HG03565 (cell line): ENCODE results near the gene EXOC6B.

Source experiments
- ATAC-seq: cut with Tn5 transposase; IDR thresholded peaks from one replicate; pipeline ENCODE4 v1.9.1; 2021; ENCODE audit warnings: mild to moderate bottlenecking, moderate library complexity; ENCODE audit not compliant: unreplicated experiment

The EXOC6B gene

DNA sequence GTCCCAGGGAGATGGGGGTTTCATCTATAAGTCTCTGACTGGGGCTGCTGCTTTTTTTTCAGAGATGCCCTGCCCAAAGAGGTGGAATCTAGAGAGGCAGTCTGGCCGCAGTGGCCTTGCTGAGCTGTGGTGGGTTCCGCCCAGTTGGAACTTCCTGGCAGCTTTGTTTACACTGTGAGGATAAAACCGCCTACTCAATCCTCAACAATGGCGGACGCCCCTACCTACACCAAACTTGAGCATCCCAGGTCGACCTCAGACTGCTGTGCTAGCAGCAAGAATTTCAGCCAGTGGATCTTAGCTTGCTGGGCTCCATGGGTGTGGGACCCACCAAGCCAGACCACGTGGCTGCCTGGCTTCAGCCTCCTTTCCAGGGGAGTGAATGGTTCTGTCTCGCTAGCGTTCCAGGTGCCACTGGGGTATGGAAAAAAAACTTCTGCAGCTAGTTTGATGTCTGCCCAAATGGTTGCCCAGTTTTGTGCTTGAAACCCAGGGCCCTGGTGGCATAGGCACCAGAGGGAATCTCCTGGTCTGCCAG is 525.6 kb downstream of the EXOC6B start:
- no peak for ATAC-seq

DNA sequence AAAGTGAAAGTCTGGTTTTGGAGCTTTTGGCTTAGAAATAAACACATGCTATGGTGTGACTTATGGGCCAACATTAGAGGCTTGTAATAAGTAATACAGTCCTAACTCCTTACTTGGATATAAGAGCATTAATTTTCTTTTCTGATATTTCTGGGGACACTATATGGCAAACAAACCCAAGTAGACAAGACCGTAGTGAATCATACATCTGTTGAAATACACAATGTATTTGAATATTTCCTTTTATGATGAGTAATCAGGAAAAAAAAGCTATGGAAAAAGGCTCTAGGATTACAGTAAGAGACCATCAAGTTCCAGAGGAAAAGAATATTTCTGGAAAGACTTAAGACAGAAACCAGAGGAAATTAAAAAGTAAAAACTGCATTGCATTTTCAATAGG is 532.2 kb downstream of the EXOC6B start:
- no peak for ATAC-seq

DNA sequence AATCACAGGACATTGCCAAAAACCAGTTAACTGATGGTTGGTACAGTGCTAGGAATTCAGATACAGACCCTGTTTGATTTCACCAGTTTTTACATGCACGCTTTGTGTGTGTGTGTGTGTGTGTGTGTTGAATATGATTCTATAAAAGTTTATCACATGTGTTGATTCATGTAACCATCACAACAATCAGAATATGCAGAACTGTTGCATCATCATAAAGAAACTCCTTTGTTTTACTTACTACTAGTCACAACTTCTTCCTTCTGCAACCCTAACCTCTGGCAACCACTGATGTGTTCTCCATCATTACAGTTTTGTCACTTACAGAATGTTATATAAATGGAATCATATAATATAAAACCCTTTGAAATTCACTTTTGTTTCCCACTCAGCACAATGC is 533.4 kb downstream of the EXOC6B start:
- ATAC-seq: no peak

DNA sequence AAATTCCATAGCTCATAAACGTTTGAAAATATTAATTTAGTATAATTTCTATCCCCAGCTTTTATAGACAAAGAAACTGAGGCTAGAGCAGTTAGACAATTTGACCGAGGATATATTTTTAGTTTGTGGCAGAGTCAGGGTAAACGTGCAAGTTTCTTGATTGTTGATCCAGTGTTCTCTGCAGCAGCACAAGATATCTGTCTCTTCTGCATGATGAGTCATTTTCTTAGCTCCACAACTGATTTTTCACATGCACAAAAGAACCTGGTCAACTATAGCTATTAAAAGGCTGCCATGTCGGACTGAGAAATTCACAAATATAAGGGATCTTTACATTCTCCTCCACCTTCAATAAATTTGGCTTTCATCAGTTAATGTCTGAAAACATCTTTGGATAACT is 534.8 kb downstream of the EXOC6B start:
- ATAC-seq: no peak

DNA sequence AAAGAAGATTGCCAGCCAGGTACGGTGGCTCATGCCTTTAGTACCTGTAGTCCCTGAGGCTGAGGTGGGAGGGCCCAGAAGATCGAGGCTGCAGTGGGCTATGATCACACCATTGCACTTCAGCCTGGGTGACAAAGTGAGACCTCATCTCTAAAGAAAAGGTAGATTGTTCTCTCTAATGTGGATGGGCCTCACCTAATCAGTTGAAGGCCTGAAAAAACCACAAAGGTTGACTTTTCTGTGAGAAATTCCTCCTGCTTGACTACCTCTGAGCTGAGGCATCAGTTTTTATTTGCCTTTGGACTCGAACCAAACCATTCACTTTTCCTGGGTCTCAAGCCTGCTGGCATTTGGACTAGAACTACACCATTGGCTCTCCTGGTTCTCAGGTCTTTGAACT is 536.1 kb downstream of the EXOC6B start:
- ATAC-seq: no peak

DNA sequence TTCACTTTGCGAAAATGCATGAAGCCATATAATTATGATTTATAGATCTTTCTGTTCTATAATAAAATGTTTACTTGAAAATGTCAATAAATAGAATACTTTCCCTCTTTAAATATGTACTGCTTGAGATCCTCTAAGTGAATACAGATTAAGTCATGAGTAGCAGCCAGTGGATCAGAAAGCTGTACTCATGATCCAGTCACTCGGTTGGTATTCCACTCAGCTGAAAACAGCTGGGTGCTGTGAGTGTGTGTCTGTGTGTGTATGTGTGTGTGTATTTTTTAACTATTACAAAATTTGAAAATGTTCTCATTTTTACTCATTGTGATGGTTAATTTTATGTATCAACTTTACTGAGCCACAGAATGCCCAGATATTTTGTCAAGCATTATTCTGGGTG is 536.5 kb downstream of the EXOC6B start:
- no peak for ATAC-seq

DNA sequence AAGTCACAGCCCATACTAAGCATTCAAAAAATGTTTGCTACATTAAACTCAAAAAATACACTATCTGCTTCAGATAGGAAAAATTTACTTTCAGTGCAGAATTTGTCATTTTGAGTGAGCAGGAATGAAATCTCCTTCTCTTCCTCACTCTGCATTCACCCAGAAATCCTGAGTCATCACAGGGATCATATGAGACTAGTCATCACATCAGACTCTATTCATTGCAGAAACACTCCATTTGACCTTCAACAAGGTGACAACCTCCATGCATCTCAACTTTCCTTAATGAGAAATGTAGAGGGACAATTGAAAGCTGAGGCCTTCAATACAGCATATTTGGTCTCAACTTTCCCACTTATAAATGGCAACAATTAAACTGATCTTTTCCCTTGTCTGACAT is 547.8 kb downstream of the EXOC6B start:
- ATAC-seq: no peak

DNA sequence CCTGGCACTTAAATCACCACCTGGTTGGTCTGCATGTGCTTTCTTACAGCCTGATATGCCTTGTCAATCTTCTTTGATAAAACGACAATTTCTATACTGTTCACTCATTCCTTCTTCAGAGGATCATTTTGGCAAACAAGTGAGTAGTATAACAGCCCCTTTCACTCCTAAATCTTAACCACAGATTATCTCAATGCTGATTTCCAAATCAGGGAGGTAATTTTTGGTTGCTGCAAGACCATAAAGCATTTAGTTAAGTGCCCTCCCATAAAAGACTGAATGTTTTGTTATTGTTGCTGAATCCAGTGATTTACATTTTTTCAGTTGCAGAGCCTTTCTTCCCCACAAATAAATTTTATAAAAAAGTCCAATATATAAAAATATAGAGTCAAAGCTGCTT is 549.0 kb downstream of the EXOC6B start:
- ATAC-seq: no peak

DNA sequence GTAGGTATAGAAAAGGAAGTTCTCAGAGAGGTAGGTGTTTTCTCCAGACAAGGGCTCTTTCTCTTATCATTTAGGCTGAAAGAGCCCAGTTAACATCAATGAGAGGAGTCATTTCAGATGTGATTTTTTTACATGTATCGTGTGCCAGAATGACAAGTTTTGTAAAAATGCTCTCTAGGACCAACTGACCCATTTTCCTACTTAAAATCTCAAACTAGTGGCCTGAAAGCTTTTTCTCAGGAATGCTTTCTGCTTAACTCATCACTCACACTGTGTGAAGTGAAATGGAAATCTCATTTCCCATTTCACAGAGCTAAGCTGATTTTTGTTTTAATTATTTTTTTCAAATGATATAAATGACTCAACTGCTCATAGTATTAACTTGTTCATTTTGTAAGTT is 549.5 kb downstream of the EXOC6B start:
- ATAC-seq: no peak

DNA sequence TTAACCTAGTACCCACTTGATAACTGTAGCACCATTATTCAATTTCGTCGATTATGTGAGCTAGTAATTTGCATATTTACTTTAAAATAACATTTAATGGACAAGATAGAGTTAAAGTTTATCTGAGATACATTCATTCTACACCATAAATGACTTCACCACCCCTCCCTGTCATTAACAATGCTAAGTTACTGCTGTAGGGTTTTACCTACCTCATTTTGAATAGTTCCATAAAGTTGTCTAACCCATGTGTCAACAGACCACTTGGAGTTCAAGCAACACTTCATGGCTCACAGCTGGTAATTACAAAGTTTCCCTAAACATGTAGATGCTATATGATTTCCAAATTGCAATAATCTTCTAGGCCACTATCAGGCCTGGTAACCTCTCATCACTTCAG is 550.7 kb downstream of the EXOC6B start:
- ATAC-seq: no peak

DNA sequence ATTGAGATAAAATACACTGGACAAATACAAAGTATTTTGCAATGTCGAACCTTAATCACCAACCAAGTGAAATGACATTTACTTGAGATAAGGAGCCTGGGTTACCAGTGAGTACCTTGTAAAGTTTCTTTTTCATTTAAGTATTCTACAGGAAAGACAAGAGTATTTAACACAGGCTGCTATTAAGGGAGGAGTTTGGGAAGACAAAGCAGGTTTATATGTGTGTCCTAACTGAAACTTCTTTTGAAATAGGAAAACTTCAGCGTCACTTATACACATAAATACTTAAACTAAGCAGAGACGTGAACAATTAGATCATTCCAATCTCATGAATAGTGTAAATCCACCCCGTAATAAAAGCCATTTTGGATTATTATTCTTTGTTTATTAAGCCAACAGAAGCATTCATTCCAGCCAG is 551.4 kb downstream of the EXOC6B start:
- no peak for ATAC-seq

DNA sequence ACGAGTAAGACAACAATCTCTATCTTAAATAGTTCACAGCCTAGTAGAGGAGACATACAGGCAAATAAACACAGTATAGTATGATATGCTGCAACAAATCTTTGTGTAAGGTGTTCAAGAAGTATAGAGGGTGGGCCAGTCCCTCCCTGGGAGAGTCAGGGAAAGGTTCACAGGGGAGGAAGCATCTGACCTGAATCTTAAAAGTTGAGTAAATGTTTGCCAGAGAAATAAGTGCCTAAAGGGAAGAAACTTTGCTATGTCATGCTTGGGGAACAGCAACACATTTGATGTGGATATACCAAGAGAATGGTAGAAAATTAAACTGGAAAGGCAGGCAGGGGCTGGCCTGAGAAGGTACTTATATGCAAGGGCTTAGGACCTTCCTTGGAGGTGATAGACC is 552.4 kb downstream of the EXOC6B start:
- no peak for ATAC-seq

DNA sequence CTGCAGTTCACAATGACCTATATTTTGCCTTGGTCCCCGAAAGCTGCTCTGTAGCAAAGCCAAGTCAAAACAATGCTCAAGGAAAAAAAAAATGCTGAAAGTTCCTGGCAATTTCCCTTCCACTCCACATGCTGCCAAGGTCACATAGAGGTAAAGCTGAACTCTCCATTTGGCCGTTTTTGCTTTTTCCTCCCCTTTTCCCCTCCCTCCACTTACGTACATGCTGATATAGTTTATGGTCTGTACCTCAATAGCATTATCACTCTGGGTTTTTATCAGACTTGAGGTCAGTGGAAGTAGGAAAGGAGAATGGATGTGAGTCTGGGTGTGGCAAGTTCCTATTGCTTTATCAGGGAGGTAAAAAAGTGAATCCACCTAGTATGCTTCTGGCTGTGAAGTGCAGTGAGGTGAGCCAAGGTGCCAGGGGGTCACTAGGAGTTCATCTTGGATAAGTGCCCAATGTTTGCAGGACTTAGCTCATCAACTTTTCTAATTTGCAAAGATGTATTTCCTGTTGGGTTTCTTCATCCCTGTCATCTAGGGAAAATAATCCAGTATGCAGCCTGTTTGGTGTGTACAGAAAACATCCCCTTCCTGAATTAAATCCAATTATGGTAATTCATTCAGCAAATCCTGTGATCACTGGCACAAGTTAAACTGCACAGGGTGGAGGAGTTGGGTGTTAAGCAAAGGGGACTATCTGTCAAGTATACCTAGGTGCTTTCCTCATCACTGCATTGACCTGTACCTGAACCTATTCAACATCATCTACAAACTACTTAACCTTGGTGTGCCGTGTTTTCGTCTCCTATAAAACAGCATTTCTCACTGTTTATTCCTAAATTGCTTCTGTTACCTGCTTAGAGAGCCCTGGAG is 553.8 kb downstream of the EXOC6B start:
- no peak for ATAC-seq

DNA sequence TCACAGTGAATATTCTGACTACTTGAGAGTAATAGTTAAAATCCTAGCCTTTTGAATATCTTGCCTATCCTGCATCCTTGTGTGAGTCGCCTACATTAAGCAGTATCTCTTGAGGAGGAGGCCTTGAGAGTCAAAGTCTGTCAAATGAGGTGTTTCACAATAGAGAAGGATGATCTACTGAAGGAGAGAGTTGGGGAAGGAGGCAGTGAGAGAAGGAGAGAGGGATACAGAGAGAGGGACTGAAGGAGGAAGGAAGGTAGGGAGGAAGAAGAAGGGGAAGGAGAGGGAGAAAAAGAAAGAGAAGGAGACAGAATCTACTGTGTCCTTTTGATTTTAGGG is 554.6 kb downstream of the EXOC6B start:
- ATAC-seq: no peak

DNA sequence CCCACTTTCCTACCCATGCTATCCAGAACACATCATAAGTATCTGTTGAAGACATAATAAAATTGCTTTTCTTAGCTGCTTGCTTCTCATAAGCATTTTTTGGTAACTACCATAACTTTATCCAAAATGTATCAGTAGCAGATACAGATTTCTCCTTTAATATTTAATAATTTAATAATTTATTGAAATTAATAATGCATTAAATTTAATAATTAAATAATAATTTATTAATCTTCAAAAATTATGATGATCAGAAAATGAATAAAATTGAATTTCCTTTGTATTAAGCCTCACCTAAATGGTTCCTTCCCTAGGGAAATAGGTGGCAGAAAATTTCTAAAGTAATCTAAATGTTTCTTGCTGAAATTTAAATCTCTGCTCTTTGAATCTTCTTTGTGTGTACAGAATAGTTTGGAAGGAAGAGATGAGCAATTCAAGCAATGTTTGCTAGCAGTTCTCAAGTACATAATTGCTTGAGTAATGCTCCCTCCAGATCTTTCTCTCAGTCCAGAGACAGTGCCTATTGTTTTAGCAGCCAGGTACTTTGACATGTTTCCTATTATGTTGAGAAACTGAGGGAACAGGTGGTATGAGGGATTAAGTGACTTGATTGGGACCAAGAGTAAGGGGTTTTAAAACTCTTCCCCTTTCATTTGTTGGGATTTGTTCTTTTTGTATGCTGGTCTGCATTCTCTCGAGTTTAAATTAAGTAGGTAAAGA is 555.1 kb downstream of the EXOC6B start:
- ATAC-seq: no peak

DNA sequence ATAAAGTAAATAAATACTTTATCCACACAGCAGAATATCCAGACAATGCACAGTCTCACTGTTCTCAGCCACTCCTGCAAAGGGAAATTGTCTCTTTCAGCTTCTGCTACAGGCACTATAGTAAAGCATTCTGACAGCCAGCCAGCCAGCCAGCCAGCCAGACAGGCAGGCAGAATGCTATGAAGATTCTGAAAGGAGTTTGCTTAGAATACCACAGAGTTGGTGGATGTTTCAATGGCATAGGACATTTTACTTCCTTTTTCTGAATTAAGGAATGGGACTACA is 562.1 kb downstream of the EXOC6B start:
- no peak for ATAC-seq

DNA sequence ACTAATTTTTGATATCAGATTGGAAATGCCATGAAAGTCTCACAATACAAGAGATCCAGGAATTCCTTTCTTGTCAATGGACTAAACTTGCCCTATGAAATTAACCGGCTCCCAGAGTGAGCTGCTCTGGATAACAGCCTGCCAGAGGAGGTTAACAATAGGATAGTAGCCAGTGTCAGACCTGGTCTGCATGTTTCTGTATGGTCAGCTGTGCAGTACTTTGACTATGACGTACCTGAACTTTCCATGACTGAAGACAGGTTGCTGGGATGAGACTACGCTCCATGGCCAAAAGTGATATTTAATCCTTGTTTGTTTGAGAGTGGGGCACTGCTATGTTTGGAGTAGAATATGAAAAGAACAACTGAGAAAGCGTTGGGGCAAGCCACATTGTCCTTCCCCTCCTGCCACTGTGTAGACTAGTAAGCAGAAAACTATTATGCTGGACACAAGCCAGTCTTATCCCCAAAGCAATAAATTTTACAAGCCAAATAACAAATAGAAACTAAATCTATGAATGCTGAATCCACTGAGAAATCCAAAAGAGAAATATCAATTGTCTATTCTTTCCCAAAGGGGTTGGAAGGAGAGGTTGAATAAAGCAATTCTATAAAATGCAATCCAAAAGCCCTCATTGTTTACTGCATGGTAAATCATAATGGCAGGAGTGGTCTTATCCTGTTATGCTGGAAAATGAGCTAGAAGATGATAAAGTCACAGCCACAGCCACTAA is 562.6 kb downstream of the EXOC6B start:
- no peak for ATAC-seq

DNA sequence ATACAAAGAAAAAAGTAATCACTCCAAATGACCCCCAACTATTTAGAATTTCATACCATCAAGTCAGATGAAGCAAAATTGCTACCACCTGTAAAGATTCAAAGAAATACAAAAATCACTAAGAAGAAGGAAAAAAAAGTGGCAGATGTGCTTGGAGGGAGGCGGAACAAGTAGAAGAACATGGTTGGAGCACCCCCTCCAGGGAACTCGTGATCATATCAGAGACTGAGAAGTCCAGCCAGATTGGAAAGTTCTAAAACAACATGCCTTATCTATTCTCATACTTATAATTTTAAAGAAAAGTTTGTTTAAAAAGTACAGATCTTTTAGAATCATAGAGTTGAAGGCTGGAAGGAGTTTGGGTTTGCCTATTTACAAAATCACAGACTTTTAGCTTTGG is 564.8 kb downstream of the EXOC6B start:
- no peak for ATAC-seq

DNA sequence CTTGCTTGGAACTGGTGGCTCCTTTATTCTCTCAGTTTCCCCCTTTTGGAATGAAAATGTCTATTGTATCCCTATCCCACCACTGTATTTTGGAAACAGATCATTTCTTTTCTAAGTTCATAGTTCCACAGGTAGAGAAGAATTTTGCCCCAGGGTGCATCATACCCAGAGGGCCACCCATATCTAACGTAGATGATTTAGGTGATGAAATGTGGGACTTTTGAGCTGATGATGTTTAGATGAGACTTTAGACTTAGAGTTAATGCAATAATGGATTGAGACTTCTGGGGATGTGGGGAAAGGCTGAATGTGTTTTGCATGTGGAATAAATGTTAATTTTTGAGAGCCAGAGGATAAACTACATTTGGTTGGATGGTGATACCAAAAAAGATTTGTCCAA is 570.3 kb downstream of the EXOC6B start:
- ATAC-seq: no peak

DNA sequence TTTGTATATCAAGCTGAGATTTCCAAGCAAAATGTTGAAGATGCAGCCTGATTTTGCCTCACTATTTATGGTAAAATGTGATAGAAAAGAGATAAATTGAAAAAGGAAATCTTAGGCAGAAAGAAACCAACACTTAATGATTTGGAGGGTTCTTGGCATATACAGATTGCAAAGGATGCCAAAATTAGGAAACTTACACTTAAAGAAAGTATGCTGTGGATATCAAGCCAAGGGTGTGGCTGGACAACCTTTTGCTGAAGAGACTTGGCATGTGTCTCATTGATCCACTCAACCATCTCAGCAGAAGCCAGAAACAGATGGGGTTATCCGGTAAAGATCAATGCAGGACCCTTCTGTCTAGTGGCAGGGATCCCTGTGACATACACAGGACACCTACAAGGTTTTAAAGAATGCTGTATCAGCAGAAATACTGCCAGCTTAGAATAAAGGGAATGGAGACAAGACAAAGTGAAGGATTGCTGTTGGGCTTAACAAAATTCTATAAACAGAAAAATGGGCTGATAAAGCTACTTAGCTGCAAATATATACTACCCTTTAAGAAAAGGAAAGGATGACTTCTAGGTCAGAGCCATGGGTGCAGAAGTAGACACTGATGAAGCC is 570.9 kb downstream of the EXOC6B start:
- ATAC-seq: no peak

DNA sequence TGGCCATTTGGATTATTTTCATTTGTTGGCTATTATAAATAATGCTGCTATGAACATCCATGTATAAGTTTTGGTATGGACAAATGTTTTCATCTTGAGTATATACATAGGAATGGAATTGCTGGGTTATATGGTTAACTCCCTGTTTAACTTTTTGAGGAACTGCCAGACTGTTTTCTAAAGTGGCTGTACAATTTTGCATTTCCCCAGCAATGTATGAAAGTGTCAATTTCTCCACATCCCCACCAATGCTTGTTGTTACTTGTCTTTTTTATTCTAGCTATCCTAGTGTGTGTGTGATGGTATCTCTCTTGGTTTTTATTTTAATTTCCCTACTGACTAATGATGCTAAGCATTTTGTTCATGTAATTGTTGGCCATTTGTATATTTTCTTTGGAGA is 587.5 kb downstream of the EXOC6B start:
- ATAC-seq: no peak
